Fibroblast of gingiva (primary cell): ENCODE results near the gene KRT7.
A peak's percentile ranks its signal among the peaks of the same experiment; 100 is the strongest.
"Not testable (repeated sequence)": the region's sequence is repeated elsewhere in the genome, so short reads cannot be mapped to it uniquely, and the experiment has no call there.

Experiments used
- DNase-seq: peaks from one replicate; pipeline ENCODE4 v3.0.0-alpha.2; 2011; ENCODE audit warnings: low read depth

The KRT7 gene

DNA sequence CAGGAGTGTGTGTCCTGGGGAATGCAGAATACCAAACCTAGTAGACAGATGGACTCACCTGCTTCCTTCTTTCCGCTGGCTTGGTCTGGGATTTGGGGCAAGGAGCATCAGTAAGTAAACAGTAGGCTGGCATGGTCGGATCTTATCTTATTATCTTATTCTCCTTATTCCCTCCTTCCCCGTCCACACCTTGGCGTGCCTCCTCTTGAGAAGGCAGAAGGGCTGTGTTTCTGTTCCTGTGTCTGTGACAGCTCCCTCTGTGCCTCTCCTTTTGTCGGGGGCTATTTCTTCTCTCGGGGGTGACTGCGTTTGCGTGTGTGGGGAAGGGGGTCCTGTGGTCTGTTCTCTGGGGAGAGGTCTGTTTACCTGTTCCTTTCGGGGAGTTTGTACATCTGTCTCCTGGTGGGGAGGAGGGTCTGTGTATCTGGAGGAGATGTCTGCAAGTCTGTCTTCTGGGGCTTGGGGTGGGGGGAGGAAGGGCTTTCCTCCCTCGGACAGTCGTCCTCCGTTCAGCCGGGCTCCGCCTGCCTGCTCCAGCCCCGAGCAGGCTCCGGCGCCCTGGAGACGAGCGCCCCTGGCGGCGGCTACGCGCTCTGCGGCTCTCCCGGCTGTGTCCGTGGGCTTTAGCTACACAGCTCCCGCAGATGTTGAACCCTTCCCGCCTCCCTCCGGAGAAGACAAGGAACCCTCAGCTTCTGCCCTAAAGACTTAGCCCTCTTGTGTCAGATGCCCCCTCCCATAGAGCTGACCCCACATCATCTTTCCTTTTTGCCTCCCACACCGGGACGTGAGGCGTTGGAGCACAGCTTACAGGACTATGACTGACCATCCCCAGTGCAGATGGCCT, 45.8 kb downstream of the KRT7 start:
- DNase-seq: peak; percentile 67

DNA sequence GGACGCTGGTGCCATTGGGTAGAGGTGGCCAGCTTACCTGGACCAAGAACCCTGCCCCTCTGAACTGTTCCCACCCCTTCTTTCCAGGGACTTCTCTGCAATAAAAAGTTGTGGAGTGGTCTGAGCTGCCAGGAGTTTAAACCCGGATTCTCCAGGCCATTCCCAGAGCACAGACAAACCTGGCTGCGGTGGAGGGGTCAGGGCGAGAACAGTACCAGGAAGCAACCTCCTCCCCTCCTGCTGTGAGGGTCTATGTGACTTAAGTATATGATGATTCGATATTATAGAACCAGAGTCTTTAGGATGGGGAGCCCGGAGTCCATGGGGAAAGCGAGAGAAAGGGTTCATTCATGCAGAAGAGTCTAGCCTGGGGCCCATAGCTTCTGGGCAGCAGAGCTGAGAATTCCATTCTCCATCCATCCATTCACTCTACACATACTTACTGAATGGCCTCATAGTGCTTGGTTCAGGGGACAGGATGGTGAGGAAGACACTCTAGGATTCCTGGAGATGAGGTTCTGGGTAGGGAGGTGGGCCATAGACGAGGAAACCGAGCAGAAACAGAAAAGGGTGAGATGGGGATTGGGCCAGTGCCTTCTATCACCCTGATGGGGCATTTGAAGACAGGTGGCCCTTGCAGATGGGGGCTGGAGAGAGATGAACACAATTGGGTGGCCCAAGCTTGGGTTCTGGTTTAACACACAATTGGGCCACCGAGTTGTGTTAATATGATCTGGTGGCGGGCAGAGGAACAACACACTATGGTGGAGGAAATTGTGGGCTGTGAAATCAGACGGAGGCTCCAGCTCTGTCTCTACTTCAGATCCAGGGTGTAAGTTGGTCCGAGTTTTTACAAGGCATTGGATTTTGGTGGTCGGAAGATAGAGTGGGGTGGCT, 46.6 kb downstream of the KRT7 start:
- DNase-seq: no peak

DNA sequence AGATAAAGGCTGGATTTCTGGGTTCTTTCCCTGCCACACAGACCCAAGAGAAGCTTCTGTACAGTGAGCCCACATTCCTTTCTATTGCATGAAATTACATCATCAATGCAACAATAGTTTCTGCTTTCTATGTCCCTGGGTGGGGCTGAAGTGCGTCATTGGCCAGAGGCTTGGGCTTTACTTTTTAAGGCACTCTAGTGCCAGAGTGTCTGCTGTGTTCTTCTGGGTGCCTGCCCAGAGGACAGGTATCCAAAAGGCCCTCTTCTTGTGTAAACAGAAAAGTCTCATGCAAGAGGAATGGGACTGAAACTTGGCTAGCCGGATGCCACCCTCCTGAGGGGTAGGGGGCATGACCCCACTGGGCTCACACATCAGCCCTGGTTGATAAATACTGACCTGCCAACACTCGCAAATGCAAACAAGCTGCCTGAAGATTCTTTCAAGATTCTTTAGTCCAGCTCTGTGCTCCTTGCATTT, 47.3 kb downstream of the KRT7 start:
- DNase-seq: peak; percentile 96

DNA sequence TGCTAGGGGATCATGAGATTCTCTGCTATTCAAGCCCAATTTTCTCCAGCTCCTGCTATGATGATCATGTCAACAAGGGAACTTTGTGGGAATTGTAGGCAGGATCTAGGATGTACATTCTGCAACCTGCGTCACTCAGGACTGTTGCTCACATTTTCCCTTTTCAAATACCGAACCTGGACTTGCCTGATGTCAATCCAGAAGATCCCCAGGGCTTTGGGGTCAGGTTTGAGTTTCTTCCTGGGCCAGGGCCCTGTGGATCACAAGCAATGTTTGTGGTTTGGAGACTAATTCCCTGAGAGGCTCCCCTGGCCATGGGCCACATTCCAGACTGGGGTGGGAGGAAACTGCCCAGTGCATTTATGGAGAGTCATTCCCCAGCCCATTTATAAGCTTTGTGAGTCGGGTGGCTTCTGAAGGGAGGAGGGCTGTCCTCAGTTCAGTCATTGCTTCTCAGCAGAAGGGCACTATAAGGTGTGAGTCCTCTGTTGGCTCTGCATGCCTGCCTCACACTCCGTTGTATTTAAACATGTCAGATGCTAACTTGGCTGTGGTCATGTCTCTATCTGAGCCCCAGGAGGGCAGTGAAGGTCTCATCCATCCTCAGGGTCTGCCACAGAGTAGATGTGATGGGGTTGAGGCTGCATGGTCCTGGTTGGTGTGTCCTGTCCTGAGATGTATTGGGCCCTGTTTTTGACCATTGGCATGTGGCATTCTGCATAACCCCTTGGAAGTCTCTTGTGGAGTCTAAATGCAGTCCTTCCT, 47.9 kb downstream of the KRT7 start:
- DNase-seq: peak; percentile 99

DNA sequence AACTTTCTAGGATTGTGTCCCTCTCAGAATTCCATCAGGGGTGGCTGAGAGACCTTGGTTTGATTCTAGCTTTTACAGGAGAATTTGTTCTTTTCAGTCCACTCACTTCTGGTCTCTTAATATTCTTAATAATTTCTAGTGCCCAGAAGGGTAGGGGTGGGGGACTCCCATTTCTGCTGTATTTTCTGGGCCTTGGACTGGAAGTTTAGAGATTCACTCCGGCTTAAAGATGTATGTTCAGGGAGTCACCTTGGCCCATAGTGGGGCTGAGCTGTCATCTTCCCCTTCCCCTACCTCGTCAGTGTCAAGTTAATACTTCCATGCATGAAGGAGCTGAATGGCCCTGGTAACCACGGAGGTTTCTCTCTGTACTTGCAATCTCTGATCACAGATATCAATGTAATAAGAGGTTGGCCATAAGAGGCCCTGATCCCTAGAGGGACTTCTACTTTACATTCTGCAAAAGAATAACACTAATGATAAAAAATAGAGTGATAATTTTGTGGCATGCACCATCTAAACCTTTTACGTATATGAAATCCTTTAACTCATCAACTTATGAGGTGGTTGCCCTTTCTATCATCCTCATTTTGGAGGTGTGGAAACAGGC, 51.6 kb downstream of the KRT7 start:
- DNase-seq: no peak

- no peak for DNase-seq
Measured at GRCh38 chr12:52285172-52285745, 52.2 kb downstream of the KRT7 start.

DNA sequence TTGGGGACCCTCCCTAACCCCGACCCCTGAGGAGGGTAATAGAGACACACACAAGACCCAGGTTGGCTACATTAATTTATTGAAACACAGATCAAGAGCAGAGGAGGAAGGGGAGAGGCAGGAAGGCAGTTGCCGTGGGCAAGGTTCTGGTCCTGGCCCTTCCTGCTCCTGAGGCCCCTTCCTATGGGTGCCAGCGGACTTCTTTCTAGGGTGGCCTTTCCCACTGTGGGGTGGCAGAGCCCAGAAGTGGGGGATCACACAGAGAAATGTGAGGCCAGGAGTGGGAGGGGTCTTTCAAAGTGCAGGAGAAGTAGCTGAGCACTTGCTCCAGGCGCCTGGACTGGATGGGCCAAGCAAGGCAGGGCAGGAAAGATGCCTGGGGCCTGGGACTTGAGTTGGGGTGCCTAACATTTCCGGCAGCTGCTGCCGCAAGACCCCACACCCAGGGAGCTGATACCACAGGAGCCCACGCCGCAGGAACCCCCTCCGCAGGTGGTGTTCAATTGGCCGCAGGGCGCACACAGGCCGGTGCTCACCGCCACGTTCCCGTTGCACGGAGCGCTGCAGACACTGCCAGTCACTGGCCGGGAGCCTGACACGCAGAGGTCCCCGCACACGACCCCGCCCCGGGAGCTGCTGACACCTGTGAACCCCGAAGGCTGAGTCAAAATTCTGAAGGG, 52.9 kb downstream of the KRT7 start:
- no peak for DNase-seq

DNA sequence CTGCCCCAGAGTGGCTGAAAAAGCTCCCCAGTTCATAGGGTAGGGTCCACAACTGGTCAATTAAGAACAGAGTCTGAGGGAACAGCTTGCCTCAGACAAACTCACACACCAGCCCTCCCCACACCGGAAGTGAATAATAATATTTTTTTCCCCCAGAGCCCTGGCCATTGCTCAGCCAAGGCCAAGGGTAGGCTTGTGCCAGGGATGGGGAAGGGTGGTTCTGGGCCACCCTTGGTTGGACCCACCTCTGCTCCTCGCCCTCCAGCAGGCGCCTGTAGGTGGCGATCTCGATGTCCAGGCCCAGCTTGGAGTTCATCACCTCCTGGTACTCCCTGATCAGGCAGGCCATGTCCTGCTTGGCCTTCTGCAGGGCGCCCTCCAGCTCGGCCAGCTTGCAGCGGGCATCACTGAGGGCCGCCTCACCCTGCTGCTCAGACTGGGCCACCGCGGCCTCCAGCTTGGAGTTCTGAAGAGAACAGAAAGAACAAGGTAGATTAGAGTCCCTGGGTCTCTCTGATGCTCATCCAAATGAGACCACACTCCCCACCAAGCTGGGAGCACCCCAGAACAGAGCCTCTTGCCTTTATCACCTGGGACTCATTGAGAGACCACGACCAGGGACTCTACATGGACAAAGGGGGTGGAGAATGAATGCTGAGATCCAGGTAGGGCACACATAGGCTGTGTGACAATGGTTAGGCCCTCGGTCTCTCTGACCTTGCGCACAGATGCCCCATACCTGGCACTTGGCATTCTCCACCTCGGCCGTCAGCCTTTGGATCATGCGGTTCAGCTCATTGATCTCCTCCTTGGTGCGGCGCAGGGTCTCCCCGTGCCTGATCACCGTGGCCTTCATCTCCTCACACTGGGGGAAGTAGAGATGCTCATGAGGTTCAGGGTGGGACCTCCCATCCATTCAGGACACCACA, 54.1 kb downstream of the KRT7 start:
- not testable (repeated sequence) for DNase-seq

DNA sequence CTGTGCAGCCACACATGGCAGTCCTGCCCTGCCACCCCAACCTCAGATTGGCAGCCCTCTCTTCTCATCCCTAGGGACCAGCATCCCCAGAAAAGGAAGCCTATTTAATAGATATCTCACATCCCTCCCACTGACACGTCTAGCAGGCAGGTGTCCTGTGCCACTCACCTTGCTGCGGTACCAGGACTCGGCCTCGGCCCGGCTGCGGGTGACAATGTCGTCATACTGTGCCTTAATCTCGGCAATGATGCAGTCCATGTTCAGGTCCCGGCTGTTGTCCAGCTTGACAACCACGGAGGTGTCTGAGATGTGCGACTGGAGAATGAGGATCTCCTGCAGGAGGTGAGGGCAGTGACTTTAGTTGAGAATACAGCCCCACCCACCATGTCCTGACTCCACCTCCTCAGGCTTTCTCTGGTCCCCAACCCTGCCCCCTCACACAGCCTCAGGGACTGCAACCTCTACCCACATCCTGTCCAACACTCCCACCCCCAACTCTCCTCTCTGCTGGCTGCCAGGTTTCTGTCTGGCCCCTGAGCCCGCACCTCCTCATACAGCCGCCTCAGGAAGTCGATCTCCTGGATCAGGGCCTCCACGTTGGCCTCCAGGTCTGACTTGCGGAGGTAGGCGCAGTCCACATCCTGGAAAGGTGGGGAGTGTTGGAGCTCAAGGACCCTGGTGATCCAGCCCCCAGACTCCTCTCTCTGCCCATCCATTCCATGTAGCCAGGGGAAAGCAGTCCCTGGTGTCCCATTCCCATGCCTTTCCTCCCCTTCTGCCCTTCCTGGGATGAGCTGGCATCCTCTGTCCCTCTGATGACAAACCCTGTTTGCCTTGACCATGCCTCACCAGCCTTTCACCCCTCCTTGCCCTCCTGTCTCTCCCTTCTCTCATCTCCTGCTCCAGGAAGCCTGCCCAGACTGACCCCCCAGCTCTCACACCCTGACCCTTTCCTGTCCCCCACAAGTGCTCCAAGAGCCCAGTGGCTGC, 55.1 kb downstream of the KRT7 start:
- not testable (repeated sequence) for DNase-seq

- DNase-seq: not testable (repeated sequence)
Measured at GRCh38 chr12:52290483-52291134, 57.6 kb downstream of the KRT7 start.

- no peak for DNase-seq
Measured at GRCh38 chr12:52291267-52291935, 58.4 kb downstream of the KRT7 start, which contains the start of gene KRT81. Gene KRT81 (minus strand): TSS chr12:52291534. CDS start chr12:52291465, 69 bp downstream.

DNA sequence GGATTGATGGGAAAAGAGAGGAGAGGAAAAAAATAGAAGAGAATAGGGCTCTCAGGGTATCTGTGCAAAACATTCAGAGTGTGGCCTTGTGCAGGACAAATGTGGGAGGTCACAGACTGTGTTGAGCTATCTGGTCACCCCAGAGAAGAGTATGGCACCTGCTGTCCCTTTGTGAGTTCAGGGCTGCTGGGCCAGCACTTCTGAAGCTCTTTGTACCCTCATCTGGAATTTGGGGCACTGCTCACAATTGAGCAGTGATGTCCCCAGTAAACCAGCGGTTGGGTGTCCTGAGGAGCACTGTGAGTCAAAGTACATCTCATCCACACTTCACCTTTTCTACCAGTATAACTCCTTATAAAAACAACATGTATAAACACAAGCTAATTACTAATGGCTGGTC, 60.9 kb downstream of the KRT7 start:
- DNase-seq: no peak

DNA sequence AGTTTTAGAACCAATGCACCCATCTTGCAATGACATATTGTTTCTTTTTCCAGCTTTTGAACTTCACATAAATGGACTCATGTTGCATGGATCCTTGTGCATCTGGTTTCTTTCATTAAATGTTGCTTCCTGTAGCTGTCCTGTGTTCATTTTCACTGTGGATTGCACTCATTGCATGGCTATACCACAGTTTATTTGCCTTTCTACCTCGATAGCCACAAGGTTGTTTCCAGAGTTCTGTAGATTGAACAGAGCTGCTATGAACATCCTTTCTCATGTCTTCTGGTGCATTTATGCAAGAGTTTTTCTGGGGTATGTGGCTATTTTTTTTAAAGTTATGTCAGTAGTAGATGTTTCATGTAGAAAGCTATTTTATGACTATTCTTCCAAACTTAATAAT, 61.8 kb downstream of the KRT7 start:
- no peak for DNase-seq

DNA sequence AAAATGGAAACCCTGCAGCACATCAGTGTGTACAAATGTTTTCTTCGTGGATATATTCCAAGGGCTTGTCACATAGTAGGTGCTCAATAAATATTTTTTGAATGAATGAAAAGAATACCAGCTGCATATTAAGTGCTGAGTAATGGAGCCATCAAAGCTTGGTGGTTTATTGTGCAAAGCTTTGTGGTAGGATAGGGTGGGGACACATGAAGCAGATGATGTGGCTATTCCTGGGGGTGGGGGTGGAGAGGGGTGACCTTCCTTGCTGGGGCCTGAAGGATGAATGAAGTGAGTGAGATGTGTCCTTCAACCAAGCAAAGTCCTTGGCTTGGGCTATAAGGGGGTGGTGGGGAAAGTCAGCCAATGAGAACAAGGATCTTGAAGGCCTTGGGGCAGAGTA, 62.6 kb downstream of the KRT7 start:
- DNase-seq: no peak

DNA sequence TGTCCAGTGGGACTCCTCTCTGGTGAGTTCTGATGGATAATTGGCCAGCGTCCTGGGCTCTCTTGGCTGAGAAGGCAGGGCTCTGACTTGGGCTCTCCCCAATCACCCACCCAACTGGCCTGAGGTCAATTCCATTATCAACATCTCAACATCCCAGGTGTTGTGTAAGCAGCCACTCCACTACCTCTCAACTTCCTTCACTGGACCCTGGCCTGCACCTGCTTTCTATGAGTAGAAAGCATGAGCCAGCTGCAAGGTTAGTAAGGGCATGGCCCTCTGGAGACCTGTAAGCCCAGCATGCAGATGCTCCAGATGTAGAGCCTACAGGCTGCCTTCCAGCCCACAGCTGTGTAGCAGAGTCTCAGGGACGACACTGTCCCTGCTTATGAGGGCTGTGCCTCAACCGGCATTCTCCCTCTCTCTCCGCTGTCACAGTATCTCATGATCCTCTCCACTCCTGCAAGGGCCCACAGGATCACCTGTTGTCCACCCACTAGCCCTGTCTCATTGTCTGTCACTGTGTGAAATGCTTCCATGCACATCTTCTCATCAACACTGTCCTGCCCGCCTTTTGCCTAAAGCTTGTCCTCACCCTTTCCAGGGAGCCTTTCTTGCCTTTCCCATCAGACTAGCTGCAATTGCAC, 63.7 kb downstream of the KRT7 start:
- DNase-seq: no peak
